Measurements from ENCODE around the gene KNCN.

- TF ChIP-seq CTCF (IDR thresholded peaks at IDR 0.05; ENCODE audit: low read length) (no peak), EZH2 (optimal IDR thresholded peaks at IDR 0.05; ENCODE audit: low read depth, low read length) (no peak)
Measured at GRCh38 chr1:46517010-46517600, 34.3 kb downstream of the KNCN start.
